Prostate gland (tissue), 2 donors: Measurements from ENCODE around the gene BHMT2.

Source experiments
- POLR2A ChIP-seq: fragments of 450-650 bp; IDR thresholded peaks from one replicate; pipeline ENCODE4 v1.6.1; 2016; ENCODE audit warnings: antibody characterized with exemption, mild to moderate bottlenecking
- POLR2AphosphoS5 ChIP-seq: sonication (generic); formaldehyde crosslinking; IDR thresholded peaks from one replicate; pipeline ENCODE4 v1.6.1; 2017; ENCODE audit warnings: antibody characterized with exemption
- TF ChIP-seq, protein P1 (sequence below), 4 experiments: fragments of 200-600 bp in 2 of 4; fragments of 450-650 bp in 2 of 4; sonication (generic) in 2 of 4; IDR thresholded peaks; 1 replicate in 3 of 4; 2 replicates in 1 of 4; pipeline ENCODE4 v1.5.1; 2016 to 2019; ENCODE audit warnings: antibody characterized with exemption in 4 of 4, mild to moderate bottlenecking in 2 of 4, moderate library complexity in 2 of 4

DNA sequence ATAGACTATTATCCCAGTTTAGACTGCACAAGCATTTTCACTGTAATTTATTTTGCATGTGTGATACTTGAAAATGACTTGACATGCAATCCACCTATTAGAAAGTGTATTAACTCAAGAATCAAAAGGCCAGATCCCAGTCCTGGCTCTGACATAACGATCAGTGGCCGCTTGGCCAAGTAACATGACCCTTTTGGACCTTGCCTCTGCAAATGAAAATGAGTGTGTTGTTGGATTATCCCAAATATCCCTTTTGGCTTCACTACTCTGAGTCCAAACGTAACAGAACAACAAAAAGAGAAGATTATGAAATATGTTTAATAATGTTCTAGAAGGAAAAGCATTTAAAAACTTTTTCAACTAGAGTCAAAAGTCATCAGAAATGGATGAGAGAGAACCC, 19.1 kb upstream of the BHMT2 start:
- TF ChIP-seq POLR2A (no peak), POLR2AphosphoS5 (no peak)
- TF ChIP-seq, protein P1, sequence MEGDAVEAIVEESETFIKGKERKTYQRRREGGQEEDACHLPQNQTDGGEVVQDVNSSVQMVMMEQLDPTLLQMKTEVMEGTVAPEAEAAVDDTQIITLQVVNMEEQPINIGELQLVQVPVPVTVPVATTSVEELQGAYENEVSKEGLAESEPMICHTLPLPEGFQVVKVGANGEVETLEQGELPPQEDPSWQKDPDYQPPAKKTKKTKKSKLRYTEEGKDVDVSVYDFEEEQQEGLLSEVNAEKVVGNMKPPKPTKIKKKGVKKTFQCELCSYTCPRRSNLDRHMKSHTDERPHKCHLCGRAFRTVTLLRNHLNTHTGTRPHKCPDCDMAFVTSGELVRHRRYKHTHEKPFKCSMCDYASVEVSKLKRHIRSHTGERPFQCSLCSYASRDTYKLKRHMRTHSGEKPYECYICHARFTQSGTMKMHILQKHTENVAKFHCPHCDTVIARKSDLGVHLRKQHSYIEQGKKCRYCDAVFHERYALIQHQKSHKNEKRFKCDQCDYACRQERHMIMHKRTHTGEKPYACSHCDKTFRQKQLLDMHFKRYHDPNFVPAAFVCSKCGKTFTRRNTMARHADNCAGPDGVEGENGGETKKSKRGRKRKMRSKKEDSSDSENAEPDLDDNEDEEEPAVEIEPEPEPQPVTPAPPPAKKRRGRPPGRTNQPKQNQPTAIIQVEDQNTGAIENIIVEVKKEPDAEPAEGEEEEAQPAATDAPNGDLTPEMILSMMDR (IDR thresholded peaks at IDR 0.05) = no peak
